Peyer's patch (tissue), 4 donors: ENCODE data around the gene OPRD1. TPM values are rescaled to one million over a fixed set of nuclear protein-coding genes. Genes with fewer than 3 reads are reported as not detected.

Experiments
- DNase-seq, 3 donors: peaks; one replicate each; pipeline ENCODE4 v3.0.0-alpha.2; 2017 to 2019
- H3K27ac ChIP-seq, 4 donors: fragments of 200-600 bp; sonication (generic); one replicate each; pipeline ENCODE4 v1.5.1; 2016 to 2019
- H3K27me3 ChIP-seq, 2 donors: fragments of 200-600 bp; sonication (generic); one replicate each; pipeline ENCODE4 v1.5.1; 2019
- H3K36me3 ChIP-seq, 3 donors: fragments of 200-600 bp; sonication (generic); one replicate each; pipeline ENCODE4 v1.5.1; 2016 to 2019
- H3K4me1 ChIP-seq, 4 donors: fragments of 200-600 bp; sonication (generic); one replicate each; pipeline ENCODE4 v1.5.1; 2016 to 2019
- H3K4me3 ChIP-seq, 4 donors: fragments of 200-600 bp; sonication (generic); 1 replicate in 3 of 4; 2 replicates in 1 of 4; pipeline ENCODE4 v1.5.1; 2016 to 2019; ENCODE audit warnings: mild to moderate bottlenecking in 1 of 4
- H3K9me3 ChIP-seq, 4 donors: fragments of 200-600 bp; sonication (generic); one replicate each; pipeline ENCODE4 v1.5.1; 2016 to 2019; ENCODE audit warnings: mild to moderate bottlenecking in 1 of 4
- CTCF ChIP-seq, 6 experiments: fragments of 450-650 bp in 4 of 6; fragments of 200-600 bp in 2 of 6; sonication (generic) in 1 of 6; IDR thresholded peaks; one replicate each; pipeline ENCODE4 v1.5.1; 2017 to 2019; ENCODE audit warnings: antibody characterized with exemption in 6 of 6, mild to moderate bottlenecking in 3 of 6, moderate library complexity in 1 of 6
- POLR2A ChIP-seq, 2 donors: fragments of 450-650 bp; IDR thresholded peaks; one replicate each; pipeline ENCODE4 v1.5.1; 2017; ENCODE audit warnings: antibody characterized with exemption in 2 of 2, mild to moderate bottlenecking in 2 of 2, moderate library complexity in 2 of 2
- total RNA-seq, 4 donors: library from RNA; depleted of rRNA; stranded (reverse); fragments of >200 nt; gene quantifications; one replicate each; pipeline ENCODE4 v1.1.0, GENCODE V29; 2016

OPRD1 gene
- total RNA-seq, 4 donors from 2014 or later: 0.18 TPM; not detected in 3

- TF ChIP-seq CTCF (IDR thresholded peaks at IDR 0.05): no peak
- no peak for TF ChIP-seq POLR2A (IDR thresholded peaks at IDR 0.05)
- H3K36me3 ChIP-seq: no peaks in the 10 kb centered on the region
- H3K4me3 ChIP-seq: no peak overlapping the region
- no peak overlapping the region for H3K27ac ChIP-seq
- no peak for DNase-seq
- no peaks in the 10 kb centered on the region for H3K27me3 ChIP-seq
- H3K9me3 ChIP-seq: peaks cover 0 to 5% (median 0%) of the 10 kb centered on the region in 4 donors
- no peaks in the 10 kb centered on the region for H3K4me1 ChIP-seq
These were observed 94.1 kb downstream of the OPRD1 start for GRCh38 chr1:28905921-28906666.

GRCh38 chr1:28909198-28909597 is 97.2 kb downstream of the OPRD1 start:
- no peak overlapping the region for H3K27ac ChIP-seq
- no peaks in the 10 kb centered on the region for H3K27me3 ChIP-seq
- peaks cover 0 to 7% (median 2%) of the 10 kb centered on the region in 4 donors for H3K4me1 ChIP-seq
- no peak overlapping the region for H3K4me3 ChIP-seq
- H3K36me3 ChIP-seq: no peaks in the 10 kb centered on the region
- no peak for DNase-seq
- TF ChIP-seq POLR2A (IDR thresholded peaks at IDR 0.05): no peak
- no peak for TF ChIP-seq CTCF (IDR thresholded peaks at IDR 0.05)
- peaks cover 0 to 3% (median 0%) of the 10 kb centered on the region in 4 donors for H3K9me3 ChIP-seq

- Histone ChIP-seq H3K27ac (no peak overlapping the region), H3K27me3 (no peaks in the 10 kb centered on the region), H3K36me3 (no peaks in the 10 kb centered on the region), H3K9me3 (no peaks in the 10 kb centered on the region), H3K4me1 (peaks cover 0 to 7% (median 2%) of the 10 kb centered on the region in 4 donors), H3K4me3 (no peak overlapping the region)
- no peak for DNase-seq
- TF ChIP-seq CTCF (IDR thresholded peaks at IDR 0.05): no peak
- no peak for TF ChIP-seq POLR2A (IDR thresholded peaks at IDR 0.05)
These were observed 98.6 kb downstream of the OPRD1 start for GRCh38 chr1:28910379-28911115.

GRCh38 chr1:28913786-28914227 is 101.8 kb downstream of the OPRD1 start:
- DNase-seq: no peak
- peak overlapping the region; percentile 79 to 96 (median 94) for H3K4me3 ChIP-seq
- H3K27ac ChIP-seq: peak overlapping the region; percentile 61 to 95 (median 73)

More at GRCh38 chr1:28913786-28914227, 101.8 kb downstream of the OPRD1 start:
- no peaks in the 10 kb centered on the region for H3K9me3 ChIP-seq
- H3K36me3 ChIP-seq: no peaks in the 10 kb centered on the region
- H3K4me1 ChIP-seq: peaks cover 0 to 7% (median 2%) of the 10 kb centered on the region in 4 donors
- no peaks in the 10 kb centered on the region for H3K27me3 ChIP-seq
- TF ChIP-seq CTCF (IDR thresholded peaks at IDR 0.05) (no peak), POLR2A (IDR thresholded peaks at IDR 0.05) (no peak)
